ENCODE data around the gene AADACL4. TPM values are rescaled to one million over a fixed set of nuclear protein-coding genes. Genes with fewer than 3 reads are reported as not detected.
"Not testable (repeated sequence)": the region's sequence is repeated elsewhere in the genome, so short reads cannot be mapped to it uniquely, and the experiment has no call there.

The AADACL4 gene
- total RNA-seq, 1 experiment from 2014 or later = not detected

- DNase-seq = no peak
- Histone ChIP-seq H3K4ac (ENCODE audit: low read depth, low read length) (no peak overlapping the region), H3K27ac (ENCODE audit: insufficient read length, low read depth, low read length) (no peak overlapping the region), H2BK120ac (ENCODE audit: low read depth, low read length, poor library complexity, severe bottlenecking) (no peak overlapping the region), H3K79me2 (ENCODE audit: insufficient read depth, low read length) (no peaks in the 10 kb centered on the region), H3K23me2 (ENCODE audit: insufficient read length, low read depth, low read length, poor library complexity, severe bottlenecking) (no peaks in the 10 kb centered on the region), H3K23ac (ENCODE audit: insufficient read length, low read depth, low read length) (no peak overlapping the region), H3T11ph (ENCODE audit: low read length) (no peak overlapping the region), H2BK12ac (ENCODE audit: insufficient read length, low read depth, low read length) (no peak overlapping the region), H4K91ac (ENCODE audit: insufficient read length, low read depth, low read length) (no peak overlapping the region), H3K4me2 (ENCODE audit: insufficient read depth, insufficient read length, low read length) (no peak overlapping the region), H3K27me3 (ENCODE audit: insufficient read depth, low read length) (no peaks in the 10 kb centered on the region), H4K5ac (ENCODE audit: insufficient read length, low read depth, low read length) (no peak overlapping the region), H2BK5ac (ENCODE audit: insufficient read length, low read length) (no peak overlapping the region), H3K9ac (ENCODE audit: extremely low read depth, insufficient read length, low read length) (no peak overlapping the region), H2AK5ac (ENCODE audit: insufficient read length, low read length) (no peak overlapping the region), H3K18ac (ENCODE audit: insufficient read length, low read depth, low read length) (no peak overlapping the region), H2BK15ac (ENCODE audit: low read depth, low read length) (peak overlapping the region; percentile 44; the same call in 1 of the 2 replicates), H3K4me1 (ENCODE audit: insufficient read depth, low read length) (no peaks in the 10 kb centered on the region), H4K8ac (replicated peaks; ENCODE audit: insufficient read length, low read depth, low read length) (no peak overlapping the region), H3K79me1 (ENCODE audit: insufficient read depth, low read depth, low read length, poor library complexity, severe bottlenecking) (no peaks in the 10 kb centered on the region), H3K56ac (ENCODE audit: insufficient read length, low read depth, low read length) (no peak overlapping the region), H3K14ac (ENCODE audit: insufficient read depth, low read length) (no peak overlapping the region), H3K9me3 (ENCODE audit: control insufficient read depth, low read depth, low read length) (no peaks in the 10 kb centered on the region), H2AFZ (ENCODE audit: low read length) (no peak overlapping the region), H2BK20ac (ENCODE audit: low read depth, low read length, poor library complexity, severe bottlenecking) (no peak overlapping the region), H4K20me1 (ENCODE audit: control insufficient read depth, insufficient read depth, insufficient read length) (no peaks in the 10 kb centered on the region)
- Mint-ChIP-seq H3K4me3 (no peak overlapping the region), H3K27me3 (ENCODE audit: low read depth) (peaks cover 14% of the 10 kb centered on the region), H3K4me1 (peaks cover 12 to 14% of the 10 kb centered on the region in 2 experiments), H3K36me3 (ENCODE audit: insufficient read depth in 1 of 3, low read depth in 3 of 3) (peaks cover 0 to 17% (median 2%) of the 10 kb centered on the region in 3 experiments; a peak in 4 of 7 replicates), H3K27ac (peak overlapping the region in 1 of 3 experiments; percentile 73; a peak in 3 of 7 replicates), H3K9me3 (peaks cover 11 to 12% of the 10 kb centered on the region in 2 experiments)
- no peak for TF ChIP-seq CTCF (conservative IDR thresholded peaks at IDR 0.05)
- no CpG with 5 or more reads among the region's 13 CpGs for WGBS (ENCODE audit: extremely low coverage, insufficient read length, low lambda C conversion rate)
These were observed 13.4 kb downstream of the AADACL4 start for GRCh38 chr1:12657060-12657884.

- H2BK12ac ChIP-seq (ENCODE audit: insufficient read length, low read depth, low read length); DNase-seq; H3K27ac Mint-ChIP-seq; H2BK120ac ChIP-seq (ENCODE audit: low read depth, low read length, poor library complexity, severe bottlenecking); H3K23me2 ChIP-seq (ENCODE audit: insufficient read length, low read depth, low read length, poor library complexity, severe bottlenecking); H3K23ac ChIP-seq (ENCODE audit: insufficient read length, low read depth, low read length); H3K18ac ChIP-seq (ENCODE audit: insufficient read length, low read depth, low read length); H3K56ac ChIP-seq (ENCODE audit: insufficient read length, low read depth, low read length); H2BK20ac ChIP-seq (ENCODE audit: low read depth, low read length, poor library complexity, severe bottlenecking); H3K14ac ChIP-seq (ENCODE audit: insufficient read depth, low read length); H3K27me3 ChIP-seq (ENCODE audit: insufficient read depth, low read length); H2BK5ac ChIP-seq (ENCODE audit: insufficient read length, low read length); H4K91ac ChIP-seq (ENCODE audit: insufficient read length, low read depth, low read length); H3K4me1 ChIP-seq (ENCODE audit: insufficient read depth, low read length); H3K9me3 ChIP-seq (ENCODE audit: control insufficient read depth, low read depth, low read length); H2BK15ac ChIP-seq (ENCODE audit: low read depth, low read length); H3K9ac ChIP-seq (ENCODE audit: extremely low read depth, insufficient read length, low read length); H2AK5ac ChIP-seq (ENCODE audit: insufficient read length, low read length); H3K27ac ChIP-seq (ENCODE audit: insufficient read length, low read depth, low read length); H3K4me3 Mint-ChIP-seq; H3K79me2 ChIP-seq (ENCODE audit: insufficient read depth, low read length); H3K4ac ChIP-seq (ENCODE audit: low read depth, low read length); H4K8ac ChIP-seq (replicated peaks; ENCODE audit: insufficient read length, low read depth, low read length); H3T11ph ChIP-seq (ENCODE audit: low read length); H4K5ac ChIP-seq (ENCODE audit: insufficient read length, low read depth, low read length); H4K20me1 ChIP-seq (ENCODE audit: control insufficient read depth, insufficient read depth, insufficient read length); H3K4me2 ChIP-seq (ENCODE audit: insufficient read depth, insufficient read length, low read length); H3K79me1 ChIP-seq (ENCODE audit: insufficient read depth, low read depth, low read length, poor library complexity, severe bottlenecking); H2AFZ ChIP-seq (ENCODE audit: low read length): not testable (repeated sequence)
- H3K4me1 Mint-ChIP-seq = peaks cover 12 to 14% of the 10 kb centered on the region in 2 experiments
- peaks cover 14% of the 10 kb centered on the region for H3K27me3 Mint-ChIP-seq (ENCODE audit: low read depth)
- peaks cover 0 to 15% (median 2%) of the 10 kb centered on the region in 3 experiments; a peak in 4 of 7 replicates for H3K36me3 Mint-ChIP-seq (ENCODE audit: insufficient read depth in 1 of 3, low read depth in 3 of 3)
- peaks cover 11 to 12% of the 10 kb centered on the region in 2 experiments; a peak in 4 of 5 replicates for H3K9me3 Mint-ChIP-seq
- 100% methylated on average over 1 of the region's 9 CpGs for WGBS (ENCODE audit: extremely low coverage, insufficient read length, low lambda C conversion rate)
These were observed 14.1 kb downstream of the AADACL4 start for GRCh38 chr1:12657885-12658512.

Data from H9 (cell line).